Activated CD8-positive, alpha-beta memory T cell treated with anti-CD3 and anti-CD28 coated beads for 36 hours (primary cell): Measurements from ENCODE around the gene AP2S1. TPM values are rescaled to one million over a fixed set of nuclear protein-coding genes. Genes with fewer than 3 reads are reported as not detected.
"Not testable (repeated sequence)": the region's sequence is repeated elsewhere in the genome, so short reads cannot be mapped to it uniquely, and the experiment has no call there.

Experiments
- CTCF ChIA-PET: fragments of 350-600 bp; sonication (Branson Sonifier 250); formaldehyde crosslinking; loops from one replicate; lab custom pipeline; 2021; ENCODE audit warnings: antibody characterized with exemption; lab: Charles Lee
- POLR2A ChIA-PET: fragments of 350-600 bp; sonication (Branson Sonifier 250); formaldehyde crosslinking; loops from one replicate; lab custom pipeline; 2021; ENCODE audit warnings: antibody characterized with exemption; lab: Charles Lee
- total RNA-seq, 2 experiments: library from RNA; stranded (reverse); gene quantifications; one replicate each; pipeline ENCODE4 v1.2.3, GENCODE V29; 2021

Gene AP2S1
- total RNA-seq, 2 experiments from 2014 or later, result 117 TPM

DNA sequence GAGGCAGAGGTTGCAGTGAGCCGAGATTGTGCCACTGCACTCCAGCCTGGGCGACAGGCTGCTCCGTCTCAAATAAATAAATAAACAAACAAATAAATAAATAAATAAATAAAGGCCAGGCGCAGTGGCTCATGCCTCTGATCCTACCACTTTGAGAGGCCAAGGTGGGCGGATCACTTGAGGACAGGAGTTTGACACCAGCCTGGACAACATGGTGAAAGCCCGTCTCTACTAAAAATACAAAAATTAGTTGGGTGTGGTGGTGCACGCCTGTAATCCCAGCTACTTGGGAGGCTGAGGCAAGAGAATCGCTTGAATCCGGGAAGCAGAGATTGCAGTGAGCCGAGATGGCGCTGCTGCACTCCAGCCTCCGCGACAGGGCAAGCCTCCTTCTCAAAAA is 4.1 kb upstream of the AP2S1 start:
- CTCF ChIA-PET, result interaction anchor here (0.6 to 4.7 kb wide), 4 partner anchors 92 to 400 kb away, joined by 3 to 29 read pairs (median 4); no protein-coding TSS in a partner anchor
- POLR2A ChIA-PET, result not testable (repeated sequence)

DNA sequence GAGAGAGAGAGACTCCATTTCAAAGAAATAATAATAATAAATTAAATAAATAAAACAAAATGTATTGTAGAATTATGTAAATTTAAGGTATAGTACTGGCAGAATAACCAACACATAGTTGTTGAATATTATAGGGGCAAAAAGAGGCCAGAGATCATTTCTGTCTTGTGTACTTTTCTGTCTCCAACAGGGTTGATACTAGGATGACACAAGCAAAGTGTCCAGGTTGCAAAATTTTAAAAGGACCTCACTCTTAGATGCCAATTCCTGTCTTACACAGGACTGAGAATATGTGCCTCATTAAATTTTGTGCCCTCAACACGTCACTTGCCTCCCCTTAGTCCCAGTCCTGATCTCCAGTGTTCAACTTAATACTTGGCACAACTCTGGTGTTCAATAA is 2.2 kb upstream of the AP2S1 start:
- ChIA-PET POLR2A (no interaction called here), CTCF (interaction anchor here (0.7 kb wide), 1 partner anchor 26 kb away, joined by 6 read pairs; no protein-coding TSS in a partner anchor)

DNA sequence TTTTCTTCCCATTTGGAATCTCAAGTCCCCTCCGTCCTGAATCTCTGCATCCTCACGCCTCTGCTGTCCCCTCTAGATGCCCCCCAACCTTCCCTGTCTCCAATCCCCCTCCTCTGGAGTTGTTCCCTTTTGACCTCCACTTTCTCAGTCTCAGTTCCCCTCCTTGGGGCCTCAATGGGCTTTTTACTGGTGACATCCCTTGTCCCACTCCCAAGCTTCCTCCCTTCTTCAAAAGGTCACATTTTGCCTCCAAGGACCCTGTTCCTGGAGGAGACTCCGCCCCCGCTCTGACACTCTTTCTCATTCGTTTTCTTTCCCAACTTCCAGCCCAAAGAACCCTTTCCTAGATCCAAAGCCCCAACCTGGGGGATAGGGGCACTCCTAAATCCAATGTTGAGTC is 1.0 kb downstream of the AP2S1 start:
- ChIA-PET POLR2A (interaction anchor here (1.5 kb wide), 1 partner anchor 61 kb away, joined by 3 read pairs; the partner anchor contains the start of gene SLC1A5), CTCF (interaction anchor here (0.7 to 1.1 kb wide), 2 partner anchors 9 to 60 kb away, joined by 3 read pairs; no protein-coding TSS in a partner anchor)

DNA sequence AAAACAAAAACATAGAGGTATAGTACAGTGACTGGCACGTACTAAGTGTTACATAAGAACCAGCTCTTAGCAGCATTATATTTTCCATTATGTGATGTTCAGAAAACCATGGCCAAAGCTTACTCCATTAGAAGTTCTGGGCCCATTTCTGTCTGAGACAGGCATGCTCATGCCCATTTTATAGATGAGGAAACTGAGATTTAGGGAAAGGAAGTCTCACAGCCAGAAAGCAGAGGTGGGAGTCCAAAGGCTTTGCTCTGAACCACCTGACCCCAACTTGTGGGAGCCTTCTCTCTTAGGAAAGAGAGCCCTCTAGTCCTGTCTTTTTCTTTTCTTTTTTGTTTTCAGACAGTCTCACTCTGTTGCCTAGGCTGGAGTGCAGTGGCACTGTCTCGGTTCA is 2.3 kb downstream of the AP2S1 start:
- CTCF ChIA-PET, result no interaction called here

DNA sequence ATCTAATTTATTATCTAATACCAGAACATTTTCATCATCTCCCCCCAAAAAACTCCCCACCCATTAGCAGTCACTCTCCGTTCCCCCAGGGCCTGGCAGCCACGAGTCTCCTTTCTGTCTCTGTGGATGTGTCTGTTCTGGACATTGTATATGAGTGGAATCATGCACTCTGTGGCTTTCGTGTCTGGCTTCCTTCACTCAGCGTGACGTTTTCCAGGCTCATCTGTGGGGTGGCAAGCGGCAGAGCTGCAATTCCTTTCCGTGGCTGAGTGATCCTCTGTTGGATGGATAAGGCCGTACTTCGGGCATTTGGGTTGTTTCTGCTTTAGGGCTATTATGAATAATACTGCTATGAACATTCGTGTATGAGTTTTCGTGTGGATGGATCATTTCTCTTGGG is 3.1 kb downstream of the AP2S1 start:
- ChIA-PET POLR2A (no interaction called here), CTCF (interaction anchor here (0.9 kb wide), 1 partner anchor 81 kb away, joined by 4 read pairs; no protein-coding TSS in a partner anchor)

More for the DNA sequence above, 2.3 kb downstream of the AP2S1 start:
- POLR2A ChIA-PET, result no interaction called here

DNA sequence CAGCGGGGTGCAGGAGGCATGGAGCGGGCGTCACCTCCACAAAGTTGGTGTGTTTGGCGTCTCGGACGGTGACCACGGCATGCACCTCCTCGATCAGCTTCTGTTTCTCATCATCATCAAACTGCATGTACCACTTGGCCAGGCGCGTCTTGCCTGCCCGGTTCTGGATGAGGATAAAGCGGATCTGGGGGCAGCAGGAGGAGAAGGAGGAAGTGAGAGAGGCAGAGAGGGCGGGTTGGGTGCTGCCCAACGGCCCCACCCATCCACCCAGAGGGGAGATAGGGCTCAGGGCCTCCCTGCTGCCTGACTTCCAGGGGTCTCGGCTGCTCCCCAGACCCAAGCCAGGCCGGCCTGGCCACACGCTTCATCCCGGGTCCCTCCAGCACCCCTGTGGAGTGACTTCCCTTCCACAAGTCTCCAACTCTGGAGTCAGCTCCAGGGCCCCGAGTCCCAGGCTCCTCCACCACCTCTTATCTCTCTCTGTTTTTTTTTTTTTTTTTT is 4.6 kb downstream of the AP2S1 start:
- ChIA-PET CTCF (no interaction called here), POLR2A (interaction anchor here (0.5 kb wide), 1 partner anchor 8 kb away, joined by 3 read pairs; no protein-coding TSS in a partner anchor)

DNA sequence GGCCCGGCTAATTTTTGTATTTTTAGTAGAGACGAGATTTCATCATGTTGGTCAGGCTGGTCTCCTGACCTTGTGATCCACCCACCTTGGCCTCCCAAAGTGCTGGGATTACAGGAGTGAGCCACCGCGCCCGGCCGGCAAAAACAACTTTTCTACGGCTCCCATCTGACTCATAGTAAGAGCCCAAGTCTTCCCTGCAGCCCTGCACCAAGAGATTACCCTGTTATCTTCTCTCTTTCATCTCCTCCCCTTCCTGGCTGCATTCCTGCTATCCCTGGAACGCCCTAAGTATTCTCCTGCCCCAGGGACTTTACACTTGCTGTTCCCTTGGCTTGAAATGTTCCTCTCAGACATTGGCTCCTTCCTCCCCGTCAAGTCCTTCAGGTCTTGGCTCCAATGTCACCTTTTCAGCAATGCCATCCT is 6.6 kb downstream of the AP2S1 start:
- ChIA-PET CTCF (no interaction called here), POLR2A (no interaction called here)

DNA sequence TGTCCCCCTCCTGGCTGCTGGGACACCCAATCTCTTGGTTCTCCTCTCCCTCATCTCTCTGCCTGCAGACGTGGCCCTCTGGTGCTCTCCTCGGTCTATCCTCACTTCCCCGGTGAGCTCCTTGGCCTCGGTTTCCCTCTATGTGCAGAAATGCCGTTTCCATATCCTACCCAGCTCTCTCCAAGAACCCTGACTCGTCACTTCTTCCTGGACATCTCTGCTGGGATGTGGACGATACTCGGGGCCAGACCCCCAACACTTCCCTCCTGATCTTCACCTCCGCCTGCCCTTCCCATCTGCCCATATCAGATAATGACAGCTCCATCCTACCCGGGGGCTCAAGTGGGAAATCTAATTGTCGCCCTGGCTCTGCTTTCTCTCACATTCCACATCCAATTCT is 7.9 kb downstream of the AP2S1 start:
- POLR2A ChIA-PET, result no interaction called here
- CTCF ChIA-PET, result interaction anchor here (1.9 kb wide), 1 partner anchor 148 kb away, joined by 5 read pairs; no protein-coding TSS in a partner anchor

DNA sequence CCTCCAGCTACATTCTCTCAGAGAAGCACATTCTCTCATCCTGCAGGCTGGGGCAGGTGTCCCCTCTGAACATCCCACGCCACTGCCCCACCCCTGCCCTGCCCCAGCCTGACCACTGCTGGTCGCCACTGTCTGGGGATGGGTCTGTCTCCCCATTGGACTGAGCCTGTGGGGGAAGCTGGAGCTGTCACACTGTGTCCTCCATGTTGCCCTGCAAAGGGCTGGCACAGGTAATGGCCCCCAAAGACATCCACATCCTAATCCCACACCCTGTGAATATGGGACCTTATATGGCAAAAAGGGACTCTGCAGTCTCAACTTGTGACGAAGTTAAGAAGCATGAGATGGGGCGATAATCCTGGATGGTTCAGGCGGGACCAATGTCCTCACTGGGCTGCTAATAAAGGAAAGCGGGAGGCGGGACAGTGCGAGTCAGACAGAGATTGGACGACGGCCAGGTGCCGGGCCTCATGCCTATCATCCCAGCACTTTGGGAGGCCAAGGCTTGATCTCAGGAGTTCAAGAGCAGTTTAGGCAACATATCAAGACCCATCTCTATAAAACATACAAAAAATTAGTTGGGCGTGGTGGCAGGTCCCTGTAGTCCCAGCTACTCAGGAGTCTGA is 9.1 kb downstream of the AP2S1 start:
- CTCF ChIA-PET, result interaction anchor here (1.1 to 3.0 kb wide), 15 partner anchors 11 to 152 kb away, joined by 3 to 24 read pairs (median 6); no protein-coding TSS in a partner anchor
- POLR2A ChIA-PET, result interaction anchor here (1.0 kb wide), 1 partner anchor 64 kb away, joined by 3 read pairs; no protein-coding TSS in a partner anchor

DNA sequence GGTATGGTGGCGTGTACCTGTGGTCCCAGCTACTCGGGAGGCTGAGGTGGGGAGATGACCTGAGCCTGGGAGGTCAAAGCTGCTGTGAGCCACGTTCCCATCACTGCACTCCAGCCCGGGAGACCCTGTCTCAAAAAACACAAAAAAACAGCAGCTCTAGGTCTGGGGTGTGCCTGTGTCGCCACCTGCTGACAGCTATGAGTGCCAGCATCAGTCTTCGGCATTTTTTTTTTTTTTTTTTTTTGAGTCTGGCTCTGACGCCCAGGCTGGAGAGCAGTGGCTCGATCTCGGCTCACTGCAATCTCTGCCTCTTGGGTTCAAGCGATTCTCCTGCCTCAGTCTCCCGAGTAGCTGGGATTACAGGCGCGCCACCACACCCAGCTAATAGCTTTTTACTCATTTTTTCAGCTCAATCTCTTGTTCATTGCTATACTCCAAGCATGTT is 10.1 kb downstream of the AP2S1 start:
- CTCF ChIA-PET, result interaction anchor here (0.7 to 3.0 kb wide), 38 partner anchors 9 to 337 kb away, joined by 3 to 24 read pairs (median 4); no protein-coding TSS in a partner anchor

DNA sequence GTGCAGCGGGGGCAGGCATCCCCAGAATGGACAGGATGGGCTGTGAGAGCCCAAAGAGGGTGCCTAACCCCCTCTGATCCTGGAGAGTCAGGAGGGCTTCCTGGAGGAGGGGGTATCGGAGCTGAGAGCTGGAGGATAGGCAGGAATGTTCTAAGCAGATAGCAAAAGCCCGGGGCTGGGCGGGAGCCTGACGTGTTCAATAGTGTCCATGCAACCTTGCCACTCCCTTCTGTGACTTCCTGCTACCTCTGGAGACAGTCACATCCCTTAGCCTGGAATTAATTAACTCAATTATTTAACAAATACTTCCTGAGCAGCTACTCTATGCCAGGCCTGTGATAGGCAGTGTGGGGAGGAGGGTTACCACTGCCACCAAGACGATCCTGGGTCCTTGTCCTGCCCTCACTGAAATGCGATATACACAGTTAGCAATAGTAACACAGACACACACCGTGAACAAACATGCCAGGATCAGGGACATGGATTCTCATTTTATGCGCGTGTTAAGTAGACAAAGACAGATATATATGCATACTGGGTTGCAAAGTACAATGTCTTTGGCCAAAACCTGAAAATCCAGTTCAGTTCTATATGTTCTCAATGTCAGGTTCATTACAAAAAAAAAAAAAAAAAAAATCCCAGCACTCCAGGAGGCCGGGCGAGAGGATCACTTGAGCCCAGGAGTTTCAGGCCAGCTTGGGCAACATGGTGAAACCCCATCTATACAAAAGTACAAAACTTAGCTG is 10.7 kb downstream of the AP2S1 start:
- POLR2A ChIA-PET, result interaction anchor here (0.6 to 1.0 kb wide), 5 partner anchors 21 to 303 kb away, joined by 3 to 6 read pairs (median 4); no protein-coding TSS in a partner anchor
- CTCF ChIA-PET, result interaction anchor here (0.6 to 3.0 kb wide), 36 partner anchors 9 to 341 kb away, joined by 3 to 24 read pairs (median 3); no protein-coding TSS in a partner anchor

More for the DNA sequence above, 10.1 kb downstream of the AP2S1 start:
- POLR2A ChIA-PET, result interaction anchor here (0.6 to 1.0 kb wide), 7 partner anchors 21 to 303 kb away, joined by 3 to 6 read pairs (median 4); no protein-coding TSS in a partner anchor

DNA sequence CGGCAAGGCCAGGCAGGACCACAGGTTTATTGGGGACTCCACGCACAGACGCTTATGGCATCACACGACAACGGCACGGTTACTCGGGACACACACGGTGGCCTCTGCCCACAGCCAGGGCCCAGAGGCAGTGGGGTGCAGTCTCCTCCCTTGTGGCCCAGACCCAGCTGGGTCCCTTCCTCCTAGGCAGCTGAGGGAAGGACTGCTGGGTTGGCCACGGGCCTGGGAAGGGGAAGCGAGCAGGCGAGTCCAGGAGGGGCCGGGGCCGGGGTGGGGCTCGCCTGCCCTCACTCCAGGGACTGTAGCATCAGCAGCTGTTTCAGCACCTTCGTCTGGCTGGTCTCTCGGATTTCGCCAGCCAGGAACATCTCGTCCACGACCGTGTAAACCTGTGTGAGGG is 12.5 kb downstream of the AP2S1 start:
- POLR2A ChIA-PET, result no interaction called here
- CTCF ChIA-PET, result interaction anchor here (0.6 to 1.1 kb wide), 2 partner anchors 80 to 222 kb away, joined by 3 to 5 read pairs; no protein-coding TSS in a partner anchor

DNA sequence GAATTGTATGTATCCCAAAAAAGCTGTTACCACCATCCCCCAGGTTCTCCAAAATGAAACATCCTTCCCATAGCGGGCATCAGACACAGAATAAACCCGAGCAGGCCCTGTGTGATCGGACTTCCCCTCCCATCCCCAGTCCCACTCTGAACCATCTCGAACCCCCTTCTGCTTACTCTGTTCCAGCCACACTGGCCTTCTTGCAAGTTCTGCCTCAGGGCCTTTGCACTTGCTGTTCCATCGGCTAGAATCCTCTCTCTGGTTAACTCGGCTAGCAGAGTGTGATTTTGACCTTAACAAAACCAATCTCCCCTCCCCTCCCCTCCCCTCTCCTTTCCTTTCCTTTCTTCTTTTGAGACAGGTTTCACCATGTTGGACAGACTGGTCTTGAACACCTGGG is 15.7 kb downstream of the AP2S1 start:
- CTCF ChIA-PET, result interaction anchor here (1.1 kb wide), 1 partner anchor 77 kb away, joined by 4 read pairs; no protein-coding TSS in a partner anchor

DNA sequence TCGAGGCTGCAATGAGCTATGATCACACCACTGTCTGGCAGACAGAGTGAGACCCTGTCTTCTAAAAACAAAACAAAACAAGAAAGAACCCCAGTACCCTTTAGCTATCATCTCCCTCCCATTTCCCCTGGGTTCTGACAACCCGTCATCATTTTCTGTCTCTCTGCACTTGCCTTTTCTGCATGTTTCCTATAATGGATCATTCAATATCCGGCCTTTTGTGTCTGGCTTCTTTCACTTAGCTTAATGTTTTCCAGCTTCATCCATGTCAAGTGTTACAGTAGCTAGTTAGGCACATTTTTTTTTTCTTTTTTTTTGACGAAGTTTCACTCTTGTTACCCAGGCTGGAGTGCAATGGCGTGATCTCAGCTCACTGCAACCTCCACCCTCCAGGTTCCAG is 16.5 kb downstream of the AP2S1 start:
- ChIA-PET CTCF (interaction anchor here (1.0 to 1.1 kb wide), 2 partner anchors 50 to 76 kb away, joined by 3 to 4 read pairs; no protein-coding TSS in a partner anchor), POLR2A (interaction anchor here (1.0 kb wide), 1 partner anchor 58 kb away, joined by 4 read pairs; no protein-coding TSS in a partner anchor)

More for the DNA sequence above, 15.7 kb downstream of the AP2S1 start:
- POLR2A ChIA-PET, result no interaction called here

DNA sequence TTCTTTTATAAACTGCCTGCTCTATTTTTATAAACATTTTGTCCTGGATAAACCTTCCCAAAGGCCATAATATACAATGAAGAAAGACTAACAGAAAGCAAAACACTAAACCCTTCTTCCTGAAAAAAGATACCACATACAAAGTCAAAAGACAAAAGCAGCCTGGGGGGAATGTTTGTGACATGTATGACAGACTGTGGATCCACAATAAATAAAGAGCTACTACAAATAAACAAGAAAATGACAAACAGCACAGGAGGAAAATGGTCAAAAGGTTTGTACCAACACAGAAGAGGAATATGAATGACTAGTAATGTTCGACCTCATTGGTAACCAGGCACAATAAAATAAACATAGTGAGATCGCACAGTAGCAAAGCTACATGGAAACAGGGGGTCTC is 19.8 kb downstream of the AP2S1 start:
- POLR2A ChIA-PET, result interaction anchor here (0.5 to 0.7 kb wide), 2 partner anchors 35 to 36 kb away, joined by 3 to 6 read pairs; no protein-coding TSS in a partner anchor

DNA sequence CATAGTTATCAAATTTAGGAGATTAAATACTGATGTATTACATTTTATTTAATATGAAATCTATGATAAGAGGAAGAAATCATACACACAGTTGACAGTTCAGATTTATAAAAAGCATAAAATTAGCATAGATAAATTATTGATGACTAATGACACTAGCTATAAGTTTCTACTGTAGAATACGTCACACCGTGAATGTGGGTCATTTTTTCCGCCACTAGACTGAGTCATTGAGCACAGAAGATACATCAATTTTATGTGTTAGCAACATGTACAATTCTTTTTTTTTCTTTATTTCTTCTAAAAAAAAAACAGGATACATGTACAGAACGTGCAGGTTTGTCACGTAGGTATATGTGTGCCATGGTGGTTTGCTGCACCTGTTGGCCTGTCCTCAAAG is 22.2 kb downstream of the AP2S1 start:
- POLR2A ChIA-PET, result interaction anchor here (0.7 kb wide), 2 partner anchors 40 to 348 kb away, joined by 4 to 8 read pairs; partner anchors contain the start of gene SLC1A5
- CTCF ChIA-PET, result interaction anchor here (0.7 to 1.4 kb wide), 4 partner anchors 12 to 167 kb away, joined by 3 to 6 read pairs (median 4); partner anchors contain the start of genes DACT3 and SLC1A5

More for the DNA sequence above, 19.8 kb downstream of the AP2S1 start:
- CTCF ChIA-PET, result interaction anchor here (1.5 to 2.0 kb wide), 2 partner anchors 10 to 83 kb away, joined by 3 to 8 read pairs; no protein-coding TSS in a partner anchor

DNA sequence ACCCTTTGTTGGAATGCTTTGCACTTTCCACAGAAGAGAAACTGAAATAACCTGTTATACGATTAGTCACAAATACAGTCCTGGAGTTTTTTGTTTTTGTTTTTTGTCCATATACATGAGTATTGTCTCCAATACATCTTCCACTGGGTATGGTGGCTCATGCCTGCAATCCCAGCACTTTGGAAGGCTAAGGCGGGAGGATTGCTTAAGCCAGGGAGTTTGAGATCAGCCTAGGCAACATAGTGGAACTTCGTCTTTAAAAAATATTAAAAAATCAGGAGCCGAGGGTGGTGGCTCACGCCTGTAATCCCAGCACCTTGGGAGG is 25.0 kb downstream of the AP2S1 start:
- CTCF ChIA-PET, result interaction anchor here (0.6 to 1.0 kb wide), 2 partner anchors 15 to 37 kb away, joined by 3 read pairs; partner anchors contain the start of gene SLC1A5
- POLR2A ChIA-PET, result no interaction called here
